Stimulated activated CD4-positive, alpha-beta T cell treated with anti-CD3 and anti-CD28 coated beads, Interleukin-12 subunit alpha, Interleukin-12 subunit beta, amount 100 ng/mL, for 48 hours (primary cell): Measurements from ENCODE around the gene LRIG1.
"Not testable (repeated sequence)": the region's sequence is repeated elsewhere in the genome, so short reads cannot be mapped to it uniquely, and the experiment has no call there.

Experiments
- DNase-seq, 3 donors: peaks; one replicate each; pipeline ENCODE4 v3.0.0-alpha.2; 2020; ENCODE audit warnings: low read depth in 2 of 3, low spot score in 1 of 3

Gene LRIG1

GRCh38 chr3:66425576-66426114, 75.2 kb downstream of the LRIG1 start:
- DNase-seq, result no peak

GRCh38 chr3:66425032-66425431, 75.8 kb downstream of the LRIG1 start:
- no peak for DNase-seq

DNA sequence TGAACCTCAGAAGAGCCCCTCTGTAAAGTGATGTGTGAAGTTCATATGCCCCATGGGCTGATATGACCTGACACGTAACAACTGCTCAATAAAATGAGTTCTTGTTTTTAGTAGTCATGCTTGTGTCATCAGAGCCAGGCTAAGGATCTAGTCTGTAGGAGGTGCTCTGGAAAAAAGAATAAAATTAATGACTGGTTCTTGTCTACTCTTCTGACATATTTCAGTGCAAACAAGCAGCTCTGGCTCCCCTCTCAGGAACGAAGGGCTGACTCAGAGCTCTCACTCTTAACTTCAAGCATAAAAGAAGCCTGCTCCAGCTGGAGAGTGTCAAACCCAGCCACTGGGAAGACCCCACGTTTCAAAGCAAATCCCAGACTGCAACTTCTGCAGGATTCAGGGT, 77.0 kb downstream of the LRIG1 start:
- no peak for DNase-seq

- not testable (repeated sequence) for DNase-seq
These were observed 78.9 kb downstream of the LRIG1 start for GRCh38 chr3:66421893-66422292.

GRCh38 chr3:66421144-66421543, 79.7 kb downstream of the LRIG1 start:
- not testable (repeated sequence) for DNase-seq

GRCh38 chr3:66419036-66419435, 81.8 kb downstream of the LRIG1 start:
- no peak for DNase-seq

- DNase-seq, result no peak
These were observed 82.3 kb downstream of the LRIG1 start for GRCh38 chr3:66418475-66418931.

GRCh38 chr3:66416556-66417304, 84.1 kb downstream of the LRIG1 start:
- DNase-seq, result no peak

GRCh38 chr3:66415867-66416428, 84.9 kb downstream of the LRIG1 start:
- DNase-seq, result no peak

GRCh38 chr3:66414846-66415245, 86.0 kb downstream of the LRIG1 start:
- DNase-seq, result no peak

GRCh38 chr3:66413151-66413751, 87.6 kb downstream of the LRIG1 start:
- no peak for DNase-seq

DNA sequence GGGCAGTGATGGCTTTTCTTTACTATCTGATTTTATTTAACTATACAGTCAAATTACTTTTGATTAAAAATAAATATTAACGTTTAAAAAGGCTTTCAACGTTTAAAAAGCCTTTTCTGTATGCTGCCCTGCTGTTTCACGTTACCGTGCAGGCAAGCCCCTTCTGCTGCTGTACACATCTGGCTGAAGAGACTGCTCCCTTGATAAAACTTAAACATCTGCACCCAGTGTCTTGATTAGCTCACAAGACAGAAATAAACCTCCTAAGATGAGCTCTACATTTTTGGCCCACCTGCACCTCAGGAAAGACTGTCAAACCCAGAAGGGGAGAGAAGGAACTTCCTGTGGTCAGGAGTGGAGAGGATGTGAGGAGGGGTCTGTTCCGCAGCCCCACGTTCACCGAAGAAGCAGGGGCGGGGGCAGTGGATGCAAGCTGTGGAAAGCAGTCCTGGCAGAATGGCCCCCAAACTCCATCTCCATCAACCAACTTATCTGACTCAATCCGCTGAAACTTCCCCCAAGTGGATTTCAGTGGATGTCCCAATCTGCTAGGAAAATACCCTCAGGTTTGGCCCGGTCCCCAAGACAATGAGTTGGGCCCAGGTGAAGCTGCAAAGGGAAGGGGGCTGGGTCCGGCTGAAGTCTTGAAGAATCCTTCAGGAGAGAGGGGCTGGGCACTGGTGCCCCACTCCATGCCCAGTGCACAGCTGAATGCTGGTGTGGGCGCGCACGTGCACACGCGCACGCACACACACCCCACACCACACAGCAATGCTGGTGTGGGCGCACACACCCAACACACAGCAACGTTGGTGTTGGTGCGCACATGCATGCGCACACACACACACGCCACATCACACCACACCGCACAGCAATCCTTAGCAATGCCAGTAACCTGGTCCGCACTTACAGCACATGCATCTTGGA, 88.6 kb downstream of the LRIG1 start:
- no peak for DNase-seq

GRCh38 chr3:66411474-66411873, 89.3 kb downstream of the LRIG1 start:
- no peak for DNase-seq

DNA sequence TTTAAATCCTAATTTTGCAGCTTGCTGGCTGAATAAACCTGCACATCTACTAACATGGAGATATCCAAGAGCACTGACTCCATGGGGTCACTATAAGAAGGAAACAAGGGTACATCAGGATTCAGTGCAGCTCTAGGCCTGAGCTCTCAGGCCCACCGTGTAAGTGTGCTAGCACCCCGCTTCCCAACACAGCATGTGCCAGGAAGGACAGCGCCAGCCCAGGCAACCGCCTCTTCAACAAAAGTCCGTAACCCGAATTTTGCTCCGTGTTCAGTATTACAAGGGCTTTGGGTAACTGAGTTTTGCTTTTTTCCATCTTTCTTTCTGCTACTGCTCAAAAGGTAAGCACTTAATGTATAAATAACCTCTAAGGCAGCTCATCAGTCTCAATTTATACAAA, 89.8 kb downstream of the LRIG1 start:
- DNase-seq, result no peak

- DNase-seq, result no peak
These were observed 90.8 kb downstream of the LRIG1 start for GRCh38 chr3:66409771-66410754.

DNA sequence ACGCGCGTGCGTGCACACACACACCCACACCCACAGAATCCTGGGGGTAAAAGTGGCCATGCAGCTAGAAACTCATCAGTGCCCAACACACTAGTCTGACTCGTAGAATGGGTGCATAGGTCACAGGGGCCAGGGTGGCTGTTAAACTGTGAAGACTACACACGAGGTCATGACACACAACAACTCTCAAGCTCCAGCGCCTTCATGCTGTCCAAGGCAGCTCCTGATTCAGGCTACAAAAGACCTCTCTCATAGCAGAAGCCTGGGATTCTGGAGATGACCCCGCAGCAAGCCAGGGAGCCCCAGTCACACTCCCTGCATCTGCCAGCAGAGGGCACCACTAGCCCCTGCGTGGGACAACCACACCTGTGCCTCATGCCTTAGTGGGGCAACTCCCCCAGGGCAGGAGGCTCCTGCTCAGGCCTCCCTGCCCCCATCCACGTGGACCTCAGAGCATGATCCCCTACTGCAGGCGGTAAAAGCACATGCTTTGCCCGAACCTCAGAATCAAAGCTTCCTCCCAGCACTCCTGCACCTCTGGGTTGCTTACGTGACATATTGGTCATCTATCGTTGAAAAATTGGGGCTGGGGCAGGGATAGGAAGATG, 93.1 kb downstream of the LRIG1 start:
- peak; percentile 63 to 71 (median 67) for DNase-seq

DNA sequence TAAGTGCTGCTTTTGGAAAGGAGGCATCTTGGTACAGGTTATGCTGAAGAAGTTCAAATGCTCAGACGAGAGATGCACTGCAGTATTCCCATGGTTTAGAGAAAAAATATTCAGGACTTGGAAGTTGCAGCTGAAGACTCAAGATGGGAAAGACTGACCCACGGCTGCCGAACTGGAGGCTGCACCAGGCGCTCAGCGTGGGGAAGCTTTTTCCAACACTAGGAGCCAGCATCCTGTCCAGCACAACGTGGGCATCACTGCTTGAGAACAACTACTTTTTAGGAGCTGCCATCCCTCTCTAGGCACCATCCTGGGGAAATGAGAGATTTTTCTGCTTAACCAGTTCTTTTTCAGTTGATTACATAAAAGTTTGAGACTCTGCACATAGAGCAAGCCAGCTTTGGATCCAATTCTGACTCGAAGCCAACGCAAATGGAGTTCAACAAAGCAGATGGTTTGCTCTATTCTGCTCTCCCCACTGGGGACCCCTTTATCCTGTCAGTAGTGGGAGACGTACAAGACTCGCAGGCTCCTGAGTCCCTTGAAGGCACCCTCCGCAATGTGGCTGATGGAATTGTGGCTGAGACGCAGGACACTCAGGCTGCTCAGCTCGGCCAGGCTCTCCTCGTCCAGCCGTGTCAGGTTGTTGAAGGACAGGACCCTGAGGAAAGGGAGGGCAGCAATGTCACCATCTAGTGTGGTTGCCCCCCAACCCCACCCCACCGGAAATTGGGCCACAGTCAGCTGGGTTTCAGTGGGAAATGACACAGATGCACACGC, 93.8 kb downstream of the LRIG1 start:
- DNase-seq, result no peak

GRCh38 chr3:66406163-66406562, 94.7 kb downstream of the LRIG1 start:
- DNase-seq, result no peak

DNA sequence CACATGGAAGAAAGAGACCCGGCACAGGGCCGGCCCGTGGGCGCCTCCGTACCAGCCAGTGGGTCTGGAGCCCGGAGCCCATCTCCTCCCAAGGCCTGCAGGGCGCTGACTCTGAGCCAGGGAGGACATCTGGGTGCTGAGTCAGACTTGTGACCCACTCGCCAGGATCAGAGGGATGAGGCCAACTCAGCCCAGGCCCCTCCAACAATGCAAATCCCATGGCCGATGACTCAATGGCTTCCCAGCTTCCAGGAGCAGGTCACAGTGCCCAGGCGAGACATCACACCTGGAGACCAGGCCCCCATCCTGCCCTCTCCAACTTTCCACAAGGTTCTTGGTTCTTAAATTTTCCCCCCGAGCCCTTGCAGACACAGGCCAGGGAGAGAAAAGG, 95.1 kb downstream of the LRIG1 start:
- DNase-seq, result no peak
